Erythroblast (primary cell): ENCODE data around the gene ALLC.

Source experiments
- GATA1 ChIP-seq: IDR thresholded peaks from 2 replicates; pipeline ENCODE4 v1.6.1; 2011; ENCODE audit warnings: low read depth, mild to moderate bottlenecking, control low read depth, low read length, moderate library complexity
- POLR2A ChIP-seq: IDR thresholded peaks from 2 replicates; pipeline ENCODE4 v1.6.1; 2011; ENCODE audit warnings: mild to moderate bottlenecking, low read length

DNA sequence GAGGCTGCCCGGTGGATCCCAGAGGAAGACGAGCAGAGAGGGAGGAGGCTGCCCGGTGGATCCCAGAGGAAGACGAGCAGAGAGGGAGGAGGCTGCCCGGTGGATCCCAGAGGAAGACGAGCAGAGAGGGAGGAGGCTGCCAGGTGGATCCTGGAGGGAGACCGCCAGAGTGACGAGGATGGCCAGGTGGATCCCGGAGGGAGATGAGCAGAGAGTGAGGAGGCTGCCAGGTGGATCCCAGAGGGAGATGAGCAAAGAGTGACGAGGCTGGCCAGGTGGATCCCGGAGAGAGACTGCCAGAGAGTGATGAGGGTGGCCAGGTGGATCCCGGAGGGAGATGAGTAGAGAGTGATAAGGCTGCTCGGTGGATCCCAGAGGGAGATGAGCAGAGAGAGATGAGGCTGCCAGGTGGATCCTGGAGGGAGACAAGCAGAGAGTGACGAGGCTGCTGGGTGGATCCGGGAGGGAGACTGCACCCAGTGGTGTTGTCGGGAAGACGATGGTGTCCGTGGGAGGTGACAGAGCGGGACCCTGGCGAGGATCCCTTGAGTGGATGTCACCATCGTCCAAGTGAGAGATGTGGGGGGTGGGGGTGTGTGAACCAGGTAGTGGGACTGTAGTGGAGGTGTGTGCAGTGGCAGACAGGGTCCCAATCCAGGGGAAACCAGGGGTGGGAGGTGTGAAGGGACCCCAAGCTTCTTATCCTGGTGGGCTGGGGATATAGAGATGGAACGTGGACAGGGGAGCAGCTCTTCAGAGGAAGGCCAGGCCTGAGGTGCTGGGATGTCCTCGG, 67.7 kb downstream of the ALLC start:
- TF ChIP-seq POLR2A (no peak), GATA1 (no peak)
